BE2C (cell line): ENCODE data around the gene PAX5.

Experiments used
- DNase-seq: peaks from one replicate; pipeline ENCODE4 v3.0.0-alpha.2; 2020
- H3K27me3 ChIP-seq: fragments of 250-450 bp; sonication (Bioruptor Pico); 2 replicates; pipeline ENCODE4 v1.5.1; 2020; ENCODE audit warnings: mild to moderate bottlenecking
- H3K36me3 ChIP-seq: fragments of 250-450 bp; sonication (Bioruptor Pico); 2 replicates; pipeline ENCODE4 v1.5.1; 2020; ENCODE audit warnings: mild to moderate bottlenecking
- H3K4me1 ChIP-seq: fragments of 250-450 bp; sonication (Bioruptor Pico); 2 replicates; pipeline ENCODE4 v1.5.1; 2020
- H3K4me3 ChIP-seq: 2 replicates; pipeline ENCODE4 v1.5.1; 2011; ENCODE audit warnings: low read depth, low read length
- H3K9me3 ChIP-seq: fragments of 250-450 bp; sonication (Bioruptor Pico); 2 replicates; pipeline ENCODE4 v1.5.1; 2020
- CTCF ChIP-seq: IDR thresholded peaks from 2 replicates; pipeline ENCODE4 v1.5.1; 2012; ENCODE audit warnings: mild to moderate bottlenecking, low read depth, low read length

Gene PAX5

GRCh38 chr9:36961561-36962325 is 72.3 kb downstream of the PAX5 start:
- H3K4me3 ChIP-seq, result no peak overlapping the region
- H3K9me3 ChIP-seq, result no peaks in the 10 kb centered on the region
- no peaks in the 10 kb centered on the region for H3K4me1 ChIP-seq
- H3K27me3 ChIP-seq, result no peaks in the 10 kb centered on the region
- DNase-seq, result no peak
- TF ChIP-seq CTCF, result no peak
- peaks cover 57% of the 10 kb centered on the region for H3K36me3 ChIP-seq

- H3K4me1 ChIP-seq, result no peaks in the 10 kb centered on the region
- peaks cover 50% of the 10 kb centered on the region for H3K36me3 ChIP-seq
- no peaks in the 10 kb centered on the region for H3K27me3 ChIP-seq
- no peak overlapping the region for H3K4me3 ChIP-seq
- TF ChIP-seq CTCF, result no peak
- H3K9me3 ChIP-seq, result no peaks in the 10 kb centered on the region
- DNase-seq, result no peak
Observed at GRCh38 chr9:36961051-36961450, 73.0 kb downstream of the PAX5 start.

- Histone ChIP-seq H3K4me1 (no peaks in the 10 kb centered on the region), H3K36me3 (peaks cover 45% of the 10 kb centered on the region), H3K27me3 (no peaks in the 10 kb centered on the region), H3K9me3 (no peaks in the 10 kb centered on the region), H3K4me3 (no peak overlapping the region)
- DNase-seq, result no peak
- no peak for TF ChIP-seq CTCF
Observed at GRCh38 chr9:36960575-36960955, 73.5 kb downstream of the PAX5 start.

- no peaks in the 10 kb centered on the region for H3K4me1 ChIP-seq
- H3K27me3 ChIP-seq, result no peaks in the 10 kb centered on the region
- H3K4me3 ChIP-seq, result no peak overlapping the region
- TF ChIP-seq CTCF, result no peak
- H3K36me3 ChIP-seq, result peaks cover 42% of the 10 kb centered on the region
- DNase-seq, result no peak
- no peaks in the 10 kb centered on the region for H3K9me3 ChIP-seq
Observed at GRCh38 chr9:36959681-36960574, 74.1 kb downstream of the PAX5 start.

GRCh38 chr9:36956908-36957307 is 77.2 kb downstream of the PAX5 start:
- H3K4me1 ChIP-seq, result no peaks in the 10 kb centered on the region
- H3K4me3 ChIP-seq, result no peak overlapping the region
- H3K36me3 ChIP-seq, result peaks cover 22% of the 10 kb centered on the region
- no peaks in the 10 kb centered on the region for H3K9me3 ChIP-seq
- DNase-seq, result no peak
- TF ChIP-seq CTCF, result no peak
- H3K27me3 ChIP-seq, result no peaks in the 10 kb centered on the region

- H3K36me3 ChIP-seq, result peaks cover 7% of the 10 kb centered on the region
- no peaks in the 10 kb centered on the region for H3K27me3 ChIP-seq
- TF ChIP-seq CTCF, result no peak
- no peak for DNase-seq
- no peaks in the 10 kb centered on the region for H3K4me1 ChIP-seq
- no peak overlapping the region for H3K4me3 ChIP-seq
- H3K9me3 ChIP-seq, result no peaks in the 10 kb centered on the region
Observed at GRCh38 chr9:36950389-36950788, 83.7 kb downstream of the PAX5 start.
